GM12801 (cell line): ENCODE measurements around the gene TMC4.

Experiments
- CTCF ChIP-seq: IDR thresholded peaks from one replicate; pipeline ENCODE4 v1.5.1; 2011; ENCODE audit warnings: control low read depth; ENCODE audit not compliant: insufficient read length; ENCODE audit errors: extremely low read depth

The TMC4 gene

GRCh38 chr19:54186351-54186750, 13.4 kb upstream of the TMC4 start:
- no peak for TF ChIP-seq CTCF

- no peak for TF ChIP-seq CTCF
These were observed 10.5 kb upstream of the TMC4 start for GRCh38 chr19:54183431-54183830.

GRCh38 chr19:54180691-54181091, 7.7 kb upstream of the TMC4 start:
- TF ChIP-seq CTCF, result no peak

- no peak for TF ChIP-seq CTCF
These were observed 7.0 kb upstream of the TMC4 start for GRCh38 chr19:54179921-54180461.

GRCh38 chr19:54179262-54179852, 6.4 kb upstream of the TMC4 start:
- no peak for TF ChIP-seq CTCF

- no peak for TF ChIP-seq CTCF
These were observed 5.8 kb upstream of the TMC4 start for GRCh38 chr19:54178581-54179261.

- TF ChIP-seq CTCF, result no peak
These were observed 1.2 kb upstream of the TMC4 start for GRCh38 chr19:54173951-54174834.
